ENCODE measurements around the gene CROCC2.

DNA sequence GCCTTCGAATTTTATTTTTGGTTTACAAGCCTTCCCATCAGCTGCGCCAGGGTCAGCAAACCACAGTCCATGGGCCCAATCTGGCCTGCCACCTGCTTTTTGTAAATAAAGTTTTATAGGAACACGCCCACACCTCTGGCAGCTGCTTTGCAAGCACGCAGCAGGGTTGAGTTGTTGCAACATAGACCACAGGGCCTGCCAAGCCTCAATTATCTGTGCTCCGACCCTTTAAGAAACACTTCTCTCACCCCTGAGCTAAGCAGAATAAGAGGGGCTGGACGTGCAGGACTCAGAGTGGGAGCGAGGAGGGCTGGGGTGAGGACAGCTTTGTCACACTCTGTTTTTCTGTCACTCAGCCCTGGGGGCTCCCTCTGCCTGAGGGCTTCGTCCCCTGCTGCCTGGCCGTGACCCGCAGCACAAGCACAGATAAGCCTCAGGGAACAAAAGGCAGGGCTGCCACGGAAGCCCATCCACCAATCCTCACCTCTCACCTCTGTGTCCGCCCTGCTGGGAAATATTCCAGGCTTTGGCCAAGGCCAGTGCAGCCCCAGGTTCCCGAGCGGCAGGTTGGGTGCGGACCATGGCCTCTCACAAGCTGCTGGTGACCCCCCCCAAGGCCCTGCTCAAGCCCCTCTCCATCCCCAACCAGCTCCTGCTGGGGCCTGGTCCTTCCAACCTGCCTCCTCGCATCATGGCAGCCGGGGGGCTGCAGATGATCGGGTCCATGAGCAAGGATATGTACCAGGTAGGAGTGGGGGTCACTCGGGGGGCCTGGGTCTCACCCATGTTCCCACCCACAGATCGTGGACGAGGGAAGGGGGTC, 37.6 kb upstream of the CROCC2 start, which contains the start of gene AGXT:
- TF ChIP-seq, protein P1, sequence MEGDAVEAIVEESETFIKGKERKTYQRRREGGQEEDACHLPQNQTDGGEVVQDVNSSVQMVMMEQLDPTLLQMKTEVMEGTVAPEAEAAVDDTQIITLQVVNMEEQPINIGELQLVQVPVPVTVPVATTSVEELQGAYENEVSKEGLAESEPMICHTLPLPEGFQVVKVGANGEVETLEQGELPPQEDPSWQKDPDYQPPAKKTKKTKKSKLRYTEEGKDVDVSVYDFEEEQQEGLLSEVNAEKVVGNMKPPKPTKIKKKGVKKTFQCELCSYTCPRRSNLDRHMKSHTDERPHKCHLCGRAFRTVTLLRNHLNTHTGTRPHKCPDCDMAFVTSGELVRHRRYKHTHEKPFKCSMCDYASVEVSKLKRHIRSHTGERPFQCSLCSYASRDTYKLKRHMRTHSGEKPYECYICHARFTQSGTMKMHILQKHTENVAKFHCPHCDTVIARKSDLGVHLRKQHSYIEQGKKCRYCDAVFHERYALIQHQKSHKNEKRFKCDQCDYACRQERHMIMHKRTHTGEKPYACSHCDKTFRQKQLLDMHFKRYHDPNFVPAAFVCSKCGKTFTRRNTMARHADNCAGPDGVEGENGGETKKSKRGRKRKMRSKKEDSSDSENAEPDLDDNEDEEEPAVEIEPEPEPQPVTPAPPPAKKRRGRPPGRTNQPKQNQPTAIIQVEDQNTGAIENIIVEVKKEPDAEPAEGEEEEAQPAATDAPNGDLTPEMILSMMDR (IDR thresholded peaks at IDR 0.05): no peak
- TF ChIP-seq POLR2A (IDR thresholded peaks at IDR 0.05): no peak
